Middle frontal gyrus (tissue), 1 donor: ENCODE measurements around the gene TMEM254.
"Not testable (repeated sequence)": the region's sequence is repeated elsewhere in the genome, so short reads cannot be mapped to it uniquely, and the experiment has no call there.

Experiments
- DNase-seq: peaks from one replicate; pipeline ENCODE4 v3.0.0-alpha.2; 2015; ENCODE audit warnings: low spot score; ENCODE audit errors: extremely low spot score

TMEM254 gene

DNA sequence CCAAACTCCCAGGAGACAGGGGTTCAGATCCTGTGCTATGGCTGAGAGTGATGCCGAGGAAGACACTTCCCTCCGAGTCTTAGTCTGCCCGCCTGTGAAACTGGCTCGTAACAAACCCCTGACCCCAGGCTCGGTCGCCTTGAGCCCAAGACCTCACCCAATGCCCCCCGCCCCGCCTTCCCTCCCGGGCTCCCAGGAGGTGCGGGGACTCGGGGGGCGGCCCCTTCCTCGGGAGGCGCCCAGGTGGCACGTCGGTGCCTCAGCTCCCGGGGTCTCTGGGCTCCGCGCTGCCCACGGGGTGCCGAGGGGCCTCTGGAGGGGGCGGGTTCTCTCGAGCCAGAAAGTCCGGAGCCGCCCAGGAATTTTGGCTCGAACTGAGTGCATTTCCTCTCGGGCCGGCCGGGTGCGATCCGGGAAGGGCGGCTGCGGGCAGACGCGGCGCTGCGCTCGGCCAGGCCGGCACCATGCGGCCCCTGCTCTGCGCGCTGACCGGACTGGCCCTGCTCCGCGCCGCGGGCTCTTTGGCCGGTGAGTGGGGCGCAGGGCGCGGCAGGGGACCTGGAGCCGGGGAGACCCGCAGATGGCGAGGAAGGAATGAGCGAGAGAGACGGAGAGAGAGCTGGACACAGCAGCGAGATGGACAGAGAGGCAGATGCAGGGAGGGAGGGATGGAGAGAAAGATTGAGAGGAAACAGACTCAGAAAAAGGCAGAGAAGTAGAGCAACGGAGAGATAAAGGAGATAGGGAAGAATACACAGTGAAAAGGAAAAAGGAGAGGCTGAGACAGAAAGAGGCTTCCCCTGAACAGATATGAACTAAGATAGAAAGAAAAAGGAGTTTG, 54.1 kb downstream of the TMEM254 start, which contains the start of gene PLAC9:
TSS of gene PLAC9 (plus strand) at position 432 of the 841 bp plus-strand sequence. CDS start at position 465, 33 bp downstream.
- DNase-seq = no peak

DNA sequence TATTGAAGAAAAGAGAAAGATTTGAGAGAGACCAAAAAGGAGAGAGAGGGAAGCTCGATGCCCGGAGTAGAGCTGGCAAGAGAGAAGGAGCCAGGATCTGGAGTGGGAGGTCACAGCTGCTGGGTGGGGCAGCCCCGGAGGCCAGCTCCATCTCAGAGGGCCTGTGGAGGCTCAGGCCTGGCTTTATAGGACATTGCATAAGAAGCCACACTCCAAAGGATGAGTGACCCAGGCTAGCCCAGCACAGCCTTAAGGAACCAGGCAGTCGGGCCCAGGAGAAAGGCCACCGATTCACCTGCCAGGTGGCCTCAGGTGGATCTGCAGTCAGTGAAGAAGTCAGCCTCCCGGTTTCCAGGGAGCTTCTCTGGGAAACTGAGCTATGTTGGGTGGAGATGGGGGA, 54.7 kb downstream of the TMEM254 start:
- no peak for DNase-seq

GRCh38 chr10:80133687-80134086, 55.2 kb downstream of the TMEM254 start:
- DNase-seq = not testable (repeated sequence)

DNA sequence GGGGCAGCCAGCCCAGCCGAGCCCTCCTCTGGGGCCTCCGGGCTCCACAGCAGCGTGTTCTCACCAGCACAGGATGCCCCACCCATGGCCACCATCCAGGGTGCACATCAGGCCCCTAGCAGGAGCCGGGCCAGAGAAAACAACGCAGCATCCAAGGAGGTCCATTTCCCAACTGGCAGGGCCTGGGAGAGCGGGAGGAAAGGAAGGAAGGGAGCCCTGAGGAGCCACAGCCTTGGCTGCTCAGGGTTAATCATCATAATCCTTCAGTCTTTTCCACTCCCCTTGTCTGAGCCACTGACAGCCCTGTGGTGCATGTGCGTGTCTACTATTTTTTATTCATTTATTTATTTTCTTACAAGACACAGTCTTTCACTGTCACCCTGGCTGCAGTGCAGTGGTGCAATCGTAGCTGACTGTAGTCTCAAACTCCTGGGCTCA, 57.7 kb downstream of the TMEM254 start:
- DNase-seq = no peak

DNA sequence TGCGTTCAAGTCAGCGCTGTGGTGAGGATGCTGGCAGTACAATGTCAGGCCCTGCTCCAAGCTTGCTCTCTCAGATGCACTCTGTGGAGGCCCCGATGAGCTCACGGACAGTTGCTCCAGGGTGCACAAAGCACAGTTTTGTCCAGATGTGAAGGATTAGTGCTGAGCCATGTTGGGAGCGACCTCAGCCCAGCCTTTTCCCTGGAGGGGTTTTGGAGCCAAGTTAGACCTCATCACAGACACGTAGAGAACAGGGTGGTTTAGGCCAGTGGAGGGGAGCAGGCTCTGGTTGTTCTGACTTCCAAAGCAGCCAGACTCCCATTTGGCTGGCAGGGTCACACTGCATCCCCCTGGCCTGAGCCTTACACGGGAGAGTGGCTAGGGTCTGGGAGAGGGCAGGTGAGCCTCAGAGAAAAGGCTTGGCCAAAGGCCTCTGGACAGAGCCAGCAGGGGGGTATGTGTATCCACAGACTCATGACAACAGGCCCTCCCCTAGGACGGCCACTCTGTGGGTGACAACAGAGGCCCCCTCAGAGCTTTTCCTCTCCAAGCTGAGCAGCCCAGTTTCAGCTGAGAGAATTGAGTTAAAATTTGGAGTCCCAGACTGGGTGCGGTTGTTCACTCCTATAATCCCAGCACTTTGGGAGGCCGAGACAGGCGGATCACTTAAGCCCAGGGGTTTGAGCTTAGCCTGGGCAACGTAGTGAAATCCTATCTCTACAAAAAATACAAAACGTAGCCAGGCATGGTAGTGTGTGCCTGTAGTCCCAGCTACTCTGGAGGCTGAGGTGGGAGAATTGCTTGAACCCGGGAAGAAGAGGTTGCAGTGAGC, 58.8 kb downstream of the TMEM254 start:
- DNase-seq = no peak

- DNase-seq = no peak
These were observed 59.5 kb downstream of the TMEM254 start for GRCh38 chr10:80137920-80138319.

DNA sequence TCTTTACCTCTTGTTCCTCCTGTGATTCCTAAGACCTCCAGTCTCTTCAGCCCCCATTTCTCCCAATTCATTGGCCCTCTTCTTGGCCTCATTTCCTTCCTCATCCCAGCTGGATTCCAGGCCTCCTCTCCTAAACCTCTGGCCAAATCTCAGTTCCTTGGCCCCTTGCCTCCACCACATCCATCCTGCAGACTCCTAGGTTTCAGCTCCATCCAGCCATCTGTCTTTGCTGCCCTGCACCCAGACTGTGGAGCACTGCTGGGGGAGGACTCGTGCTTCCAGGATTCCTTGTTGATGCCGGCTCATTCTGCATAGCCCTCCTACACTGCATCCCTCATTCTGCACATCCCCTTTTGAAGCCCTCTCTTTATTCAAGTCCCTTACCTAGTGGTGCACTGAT, 60.8 kb downstream of the TMEM254 start:
- no peak for DNase-seq

GRCh38 chr10:80140251-80140650, 61.8 kb downstream of the TMEM254 start:
- no peak for DNase-seq

DNA sequence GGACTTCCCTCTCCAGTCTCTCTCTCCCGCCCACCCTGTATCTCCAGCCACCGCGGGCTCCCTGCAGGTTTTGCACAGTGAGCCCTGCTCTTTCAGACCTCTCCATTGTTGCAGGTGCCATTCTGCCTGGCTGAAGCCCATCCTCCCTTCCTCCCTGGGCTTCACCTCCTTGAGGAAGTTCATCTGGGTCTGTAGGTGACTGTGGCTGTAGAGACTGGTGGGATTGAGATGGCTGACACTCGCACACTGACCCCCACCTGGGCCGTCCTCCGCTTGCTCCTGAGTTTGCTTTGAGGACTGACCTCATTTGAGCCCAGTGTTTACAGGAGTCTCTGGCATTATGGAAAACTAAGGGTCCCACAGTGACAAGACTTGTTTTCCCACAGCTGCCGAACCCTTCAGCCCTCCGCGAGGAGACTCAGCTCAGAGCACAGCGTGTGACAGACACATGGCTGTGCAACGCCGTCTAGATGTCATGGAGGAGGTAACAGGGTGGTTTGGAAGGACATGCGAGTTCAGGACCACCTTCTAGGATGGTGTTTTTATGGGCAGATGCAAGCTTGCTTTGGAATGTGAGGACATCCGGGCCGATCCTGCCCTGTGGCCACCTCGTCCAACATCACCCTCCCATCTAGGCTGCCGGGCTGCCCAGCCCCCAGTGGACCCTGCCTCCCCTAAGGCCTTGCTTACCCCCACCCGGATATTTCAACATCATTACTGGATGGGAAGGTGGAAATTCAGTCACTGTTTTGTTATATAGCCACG, 63.4 kb downstream of the TMEM254 start:
- DNase-seq = no peak
